Measurements from ENCODE around the gene MUC5B. TPM values are rescaled to one million over a fixed set of nuclear protein-coding genes. Genes with fewer than 3 reads are reported as not detected.

MUC5B gene
- total and polyA plus RNA-seq, 2 of the 13 experiments (the other 11 are each of a cell fraction or from before 2014, with no cell fraction given), result 0.01 TPM; not detected in 1

GRCh38 chr11:1300569-1301187, 77.8 kb downstream of the MUC5B start:
- Histone ChIP-seq H3K4me1 (ENCODE audit: insufficient read depth, low read length) (peaks cover 83% of the 10 kb centered on the region), H3K27ac (ENCODE audit: extremely low read length, insufficient read depth, low read length) (no peak overlapping the region), H4K20me1 (ENCODE audit: insufficient read depth, low read length) (no peaks in the 10 kb centered on the region; the same call in 1 of the 2 replicates), H3K9me3 (ENCODE audit: low read length) (no peaks in the 10 kb centered on the region), H2AFZ (ENCODE audit: low read length) (no peak overlapping the region), H3K4me3 (replicated peaks in 1 of 3; ENCODE audit: insufficient read depth in 1 of 3, low read depth in 2 of 3, low read length in 3 of 3) (no peak overlapping the region), H3K36me3 (replicated peaks in 1 of 2; ENCODE audit: control insufficient read depth in 1 of 2, insufficient read depth in 2 of 2, low read length in 2 of 2) (peaks cover 4 to 6% of the 10 kb centered on the region in 2 experiments; a peak in 4 of 5 replicates), H3K4me2 (ENCODE audit: low read depth, low read length) (no peak overlapping the region), H3K79me2 (ENCODE audit: insufficient read depth, low read length) (peaks cover 81% of the 10 kb centered on the region), H3K27me3 (ENCODE audit: control insufficient read depth in 1 of 2, insufficient read depth in 2 of 2, low read length in 2 of 2) (no peaks in the 10 kb centered on the region), H3K9ac (ENCODE audit: insufficient read depth, low read depth, low read length) (no peak overlapping the region)
- intact Hi-C loops (cut with micrococcal nuclease; ENCODE audit: unreplicated experiment) (loop anchor here (10.0 kb wide), 1 partner anchor 84 kb away; the partner anchor contains the start of gene BRSK2), in situ Hi-C loops (cut with HindIII; ENCODE audit: extremely low pct_ligation_motif_present, low pct_unique_long_range_greater_than_20kb) (no loop called here)
- DNase-seq (ENCODE audit: low spot score) (no peak), FAIRE-seq (no peak), ATAC-seq (no peak)
- 98% methylated on average over 22 of the region's 28 CpGs for WGBS (ENCODE audit: low lambda C conversion rate)
- TF ChIP-seq ZNF569 (CRISPR knock-in tag; IDR thresholded peaks at IDR 0.05; ENCODE audit: borderline replicate concordance) (no peak), ZBTB38 (CRISPR knock-in tag; IDR thresholded peaks at IDR 0.05) (peak; percentile 92)
- ChIA-PET CTCF (ENCODE audit: low intra/inter-chr PET ratio, low total read pairs) (no interaction called here), POLR2A (no interaction called here)
- no TSS peak for BruUV-seq (replicated peaks)

DNA sequence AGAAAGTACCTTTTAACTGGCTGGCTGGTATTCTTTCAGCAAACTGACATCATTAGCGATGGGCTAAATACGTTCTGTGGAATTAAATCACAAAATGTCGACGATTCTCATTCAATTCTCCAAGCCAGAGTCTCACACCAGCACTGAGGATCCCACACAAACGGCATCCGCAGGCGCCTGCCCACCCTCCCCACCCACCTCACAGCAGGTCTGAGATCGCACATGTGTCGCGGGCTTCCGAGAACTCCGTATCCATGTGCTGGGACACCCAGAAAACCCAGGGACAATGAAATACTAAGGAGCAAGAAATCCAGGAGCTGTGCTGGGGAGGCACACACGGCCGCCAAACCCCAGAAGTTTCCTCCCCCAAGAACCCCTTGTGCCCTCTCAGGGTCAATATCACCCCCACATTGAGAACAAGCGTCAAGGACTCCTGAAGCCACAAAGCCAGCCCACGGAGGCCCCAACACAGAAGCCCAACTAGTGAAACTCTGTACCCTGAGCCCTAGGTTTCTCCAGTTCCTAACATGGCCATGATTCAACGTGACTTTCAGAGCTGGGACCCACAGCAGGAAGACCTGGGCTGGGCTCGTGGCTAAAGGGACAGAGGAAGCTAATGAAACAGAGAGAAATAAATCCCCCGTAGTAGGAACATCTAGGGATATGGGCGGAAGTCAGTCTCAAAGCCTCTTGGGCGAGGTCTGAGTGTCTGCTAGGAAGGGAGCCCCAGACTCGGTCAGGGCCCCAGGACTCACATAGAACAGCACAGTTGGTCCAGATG, 78.5 kb downstream of the MUC5B start:
- ATAC-seq (no peak), DNase-seq (ENCODE audit: low spot score) (no peak), FAIRE-seq (no peak)
- in situ Hi-C loops (cut with HindIII; ENCODE audit: extremely low pct_ligation_motif_present, low pct_unique_long_range_greater_than_20kb) (no loop called here), intact Hi-C loops (cut with micrococcal nuclease; ENCODE audit: unreplicated experiment) (loop anchor here (10.0 kb wide), 1 partner anchor 83 kb away; the partner anchor contains the start of gene BRSK2)
- 83% methylated on average over 20 of the region's 22 CpGs for WGBS (ENCODE audit: low lambda C conversion rate)
- peaks cover 90% of the 10 kb centered on the region for H3K4me1 ChIP-seq (ENCODE audit: insufficient read depth, low read length)
- no peak overlapping the region for H3K4me3 ChIP-seq (replicated peaks in 1 of 3; ENCODE audit: insufficient read depth in 1 of 3, low read depth in 2 of 3, low read length in 3 of 3)
- no peaks in the 10 kb centered on the region for H3K9me3 ChIP-seq (ENCODE audit: low read length)
- H2AFZ ChIP-seq (ENCODE audit: low read length), result no peak overlapping the region
- H3K27ac ChIP-seq (ENCODE audit: extremely low read length, insufficient read depth, low read length), result peak overlapping the region; percentile 95
- H4K20me1 ChIP-seq (ENCODE audit: insufficient read depth, low read length), result no peaks in the 10 kb centered on the region; the same call in 1 of the 2 replicates
- H3K27me3 ChIP-seq (ENCODE audit: control insufficient read depth in 1 of 2, insufficient read depth in 2 of 2, low read length in 2 of 2), result no peaks in the 10 kb centered on the region
- peaks cover 83% of the 10 kb centered on the region for H3K79me2 ChIP-seq (ENCODE audit: insufficient read depth, low read length)
- no peak overlapping the region for H3K9ac ChIP-seq (ENCODE audit: insufficient read depth, low read depth, low read length)
- H3K4me2 ChIP-seq (ENCODE audit: low read depth, low read length), result 0 out of 2 replicates have a peak overlapping the region, but pooled peaks have one; percentile 10
- no TSS peak for BruUV-seq (replicated peaks)
- CTCF ChIA-PET (ENCODE audit: low intra/inter-chr PET ratio, low total read pairs), result no interaction called here
- POLR2A ChIA-PET, result no interaction called here
- H3K36me3 ChIP-seq (replicated peaks in 1 of 2; ENCODE audit: control insufficient read depth in 1 of 2, insufficient read depth in 2 of 2, low read length in 2 of 2), result peaks cover 2% of the 10 kb centered on the region in 2 experiments; a peak in 1 of 5 replicates
- TF ChIP-seq, protein P1, sequence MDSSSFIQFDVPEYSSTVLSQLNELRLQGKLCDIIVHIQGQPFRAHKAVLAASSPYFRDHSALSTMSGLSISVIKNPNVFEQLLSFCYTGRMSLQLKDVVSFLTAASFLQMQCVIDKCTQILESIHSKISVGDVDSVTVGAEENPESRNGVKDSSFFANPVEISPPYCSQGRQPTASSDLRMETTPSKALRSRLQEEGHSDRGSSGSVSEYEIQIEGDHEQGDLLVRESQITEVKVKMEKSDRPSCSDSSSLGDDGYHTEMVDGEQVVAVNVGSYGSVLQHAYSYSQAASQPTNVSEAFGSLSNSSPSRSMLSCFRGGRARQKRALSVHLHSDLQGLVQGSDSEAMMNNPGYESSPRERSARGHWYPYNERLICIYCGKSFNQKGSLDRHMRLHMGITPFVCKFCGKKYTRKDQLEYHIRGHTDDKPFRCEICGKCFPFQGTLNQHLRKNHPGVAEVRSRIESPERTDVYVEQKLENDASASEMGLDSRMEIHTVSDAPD (CRISPR knock-in tag; IDR thresholded peaks at IDR 0.05), result no peak
- no peak for TF ChIP-seq POLR2G (IDR thresholded peaks at IDR 0.05; ENCODE audit: low read depth, low read length)
- no peak for TF ChIP-seq MAFG (CRISPR knock-in tag; IDR thresholded peaks at IDR 0.05)
- TF ChIP-seq PRPF4 (IDR thresholded peaks at IDR 0.05; ENCODE audit: low read depth, low read length, poor library complexity, severe bottlenecking), result peak; percentile 68
- no peak for TF ChIP-seq SCMH1 (CRISPR knock-in tag; IDR thresholded peaks at IDR 0.05; ENCODE audit: borderline replicate concordance)
- no peak for TF ChIP-seq GLI4 (CRISPR knock-in tag; IDR thresholded peaks at IDR 0.05; ENCODE audit: borderline replicate concordance)
- TF ChIP-seq PAX8 (CRISPR knock-in tag; IDR thresholded peaks at IDR 0.05; ENCODE audit: borderline replicate concordance), result no peak
- TF ChIP-seq SUZ12 (IDR thresholded peaks at IDR 0.05; ENCODE audit: low read depth, low read length), result no peak
- no peak for TF ChIP-seq BATF2 (CRISPR knock-in tag; IDR thresholded peaks at IDR 0.05)
- TF ChIP-seq, protein P2, sequence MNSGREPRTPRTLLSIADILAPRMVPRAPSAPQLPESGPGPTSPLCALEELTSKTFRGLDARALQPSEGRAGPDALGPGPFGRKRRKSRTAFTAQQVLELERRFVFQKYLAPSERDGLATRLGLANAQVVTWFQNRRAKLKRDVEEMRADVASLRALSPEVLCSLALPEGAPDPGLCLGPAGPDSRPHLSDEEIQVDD (CRISPR knock-in tag; IDR thresholded peaks at IDR 0.05; ENCODE audit: borderline replicate concordance), result no peak
- no peak for TF ChIP-seq NFYB (CRISPR knock-in tag; IDR thresholded peaks at IDR 0.05)

All from HepG2 (cell line).